VCaP (cell line): ENCODE data around the gene PSMA1.

Experiments used
- H3K27ac ChIP-seq: fragments of 450-650 bp; 2 replicates; pipeline ENCODE4 v1.5.1; 2017
- TF ChIP-seq, protein P1 (sequence below): fragments of 450-650 bp; conservative IDR thresholded peaks from 2 replicates; pipeline ENCODE4 v1.5.1; 2017; ENCODE audit warnings: mild to moderate bottlenecking, moderate library complexity

Gene PSMA1

DNA sequence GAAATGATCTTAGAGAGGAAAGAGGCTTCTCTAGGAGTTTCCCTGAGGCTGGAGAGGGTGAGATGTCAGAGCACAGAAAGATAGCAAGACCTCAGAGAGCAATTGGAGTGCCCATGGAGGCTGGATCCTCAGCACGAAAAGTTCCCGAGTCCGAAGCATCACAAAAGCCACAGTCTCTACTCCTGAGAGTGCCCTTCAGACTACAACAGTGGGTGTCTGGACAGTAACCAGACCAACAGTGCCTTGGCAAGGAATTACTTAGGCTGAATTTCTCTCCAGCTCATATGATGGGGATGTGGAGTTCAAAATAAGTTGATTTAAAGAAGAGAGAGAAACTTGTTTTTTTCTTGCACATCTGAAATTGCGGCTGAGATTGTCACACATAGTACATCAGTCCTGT, 31.9 kb upstream of the PSMA1 start:
- no peak overlapping the region for H3K27ac ChIP-seq
- TF ChIP-seq, protein P1, sequence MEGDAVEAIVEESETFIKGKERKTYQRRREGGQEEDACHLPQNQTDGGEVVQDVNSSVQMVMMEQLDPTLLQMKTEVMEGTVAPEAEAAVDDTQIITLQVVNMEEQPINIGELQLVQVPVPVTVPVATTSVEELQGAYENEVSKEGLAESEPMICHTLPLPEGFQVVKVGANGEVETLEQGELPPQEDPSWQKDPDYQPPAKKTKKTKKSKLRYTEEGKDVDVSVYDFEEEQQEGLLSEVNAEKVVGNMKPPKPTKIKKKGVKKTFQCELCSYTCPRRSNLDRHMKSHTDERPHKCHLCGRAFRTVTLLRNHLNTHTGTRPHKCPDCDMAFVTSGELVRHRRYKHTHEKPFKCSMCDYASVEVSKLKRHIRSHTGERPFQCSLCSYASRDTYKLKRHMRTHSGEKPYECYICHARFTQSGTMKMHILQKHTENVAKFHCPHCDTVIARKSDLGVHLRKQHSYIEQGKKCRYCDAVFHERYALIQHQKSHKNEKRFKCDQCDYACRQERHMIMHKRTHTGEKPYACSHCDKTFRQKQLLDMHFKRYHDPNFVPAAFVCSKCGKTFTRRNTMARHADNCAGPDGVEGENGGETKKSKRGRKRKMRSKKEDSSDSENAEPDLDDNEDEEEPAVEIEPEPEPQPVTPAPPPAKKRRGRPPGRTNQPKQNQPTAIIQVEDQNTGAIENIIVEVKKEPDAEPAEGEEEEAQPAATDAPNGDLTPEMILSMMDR: no peak

DNA sequence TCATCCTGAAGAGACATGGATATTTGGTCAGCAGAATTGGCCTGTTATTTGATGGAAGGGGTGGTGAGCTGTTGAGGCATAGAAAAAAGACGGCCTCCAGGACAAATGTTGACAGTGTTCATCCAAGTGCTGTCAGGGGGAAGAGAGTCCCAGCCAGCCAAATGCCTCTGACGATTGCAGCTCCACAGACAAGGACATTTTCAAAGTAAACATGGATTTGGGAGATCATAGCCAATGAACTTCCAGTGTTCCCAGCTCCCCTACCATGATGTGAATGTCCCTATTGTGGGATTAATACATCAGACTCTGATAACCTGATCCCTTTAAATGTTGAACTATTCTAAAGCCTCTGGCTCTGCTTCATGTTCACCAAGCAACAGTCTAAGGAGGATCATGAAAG, 31.2 kb upstream of the PSMA1 start:
- no peak overlapping the region for H3K27ac ChIP-seq
- TF ChIP-seq, protein P1: no peak

- H3K27ac ChIP-seq: no peak overlapping the region
- TF ChIP-seq, protein P1: no peak
These were observed 29.7 kb upstream of the PSMA1 start for GRCh38 chr11:14549891-14550290.

DNA sequence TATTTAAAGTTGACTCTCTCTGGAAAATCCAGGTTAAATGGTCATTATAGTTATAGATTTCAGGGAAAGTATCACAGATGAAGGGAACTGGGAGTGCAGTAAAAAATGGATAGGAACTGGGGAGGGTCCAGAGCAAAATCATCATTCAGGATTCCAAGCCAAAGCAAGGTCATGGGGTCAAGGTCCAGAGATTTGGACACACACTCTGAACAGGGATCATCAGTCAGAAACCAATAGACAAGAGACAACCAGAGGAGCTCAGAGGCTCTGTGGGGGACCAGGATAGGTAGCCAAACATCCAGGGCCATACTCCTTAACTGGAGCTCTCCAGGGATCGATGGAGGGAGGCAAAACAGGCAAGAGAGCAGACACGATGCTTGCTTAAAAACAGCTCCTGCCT, 27.3 kb upstream of the PSMA1 start:
- TF ChIP-seq, protein P1: no peak

DNA sequence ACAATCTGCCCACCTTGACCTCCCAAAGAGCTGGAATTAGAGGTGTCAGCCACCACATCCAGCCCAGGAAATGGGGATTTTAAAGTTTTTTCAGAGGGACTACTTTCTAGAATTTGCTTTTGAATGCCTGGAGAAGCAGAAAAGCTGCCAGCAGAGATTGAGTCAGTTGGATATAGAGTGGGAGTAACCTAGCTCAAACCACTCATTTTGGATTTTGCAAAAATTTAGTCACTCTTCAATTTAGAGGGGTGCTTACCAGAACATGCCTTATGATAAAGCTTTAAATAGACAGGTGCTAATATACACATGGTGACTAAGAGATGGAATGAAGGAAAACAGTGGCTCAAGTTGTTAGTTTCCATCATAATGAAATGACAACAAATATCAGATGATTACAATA, 26.5 kb upstream of the PSMA1 start:
- TF ChIP-seq, protein P1: no peak
- H3K27ac ChIP-seq: no peak overlapping the region

More for the DNA sequence above, 27.3 kb upstream of the PSMA1 start:
- H3K27ac ChIP-seq: no peak overlapping the region

GRCh38 chr11:14544611-14545010, 24.4 kb upstream of the PSMA1 start:
- H3K27ac ChIP-seq: no peak overlapping the region
- TF ChIP-seq, protein P1: no peak

DNA sequence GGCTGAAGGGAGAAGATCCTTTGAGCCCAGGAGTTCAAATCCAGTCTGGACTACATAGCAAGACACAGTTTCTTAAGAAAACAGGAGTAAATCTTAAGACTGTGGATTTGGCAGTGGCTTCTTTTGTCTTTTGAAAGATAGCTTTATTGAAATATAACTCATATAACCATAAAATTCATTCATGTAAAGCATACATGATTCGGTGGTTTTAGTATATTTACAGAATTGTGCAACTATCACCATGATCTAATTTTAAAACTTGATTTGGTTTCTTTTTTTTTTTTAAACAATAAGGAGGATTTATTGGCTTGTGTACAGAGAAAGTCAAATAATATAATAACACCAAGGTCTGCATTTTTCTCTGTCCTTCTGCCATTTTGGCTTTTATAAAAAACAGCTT, 23.1 kb upstream of the PSMA1 start:
- TF ChIP-seq, protein P1: no peak
- no peak overlapping the region for H3K27ac ChIP-seq

- no peak overlapping the region for H3K27ac ChIP-seq
- TF ChIP-seq, protein P1: no peak
These were observed 22.1 kb upstream of the PSMA1 start for GRCh38 chr11:14542324-14542723.
